NB4 (cell line): ENCODE results near the gene P3H3.

Experiments
- CTCF ChIP-seq: IDR thresholded peaks from one replicate; pipeline ENCODE4 v1.5.1; 2012; ENCODE audit warnings: low read depth, low read length
- MAX ChIP-seq: IDR thresholded peaks from 2 replicates; pipeline ENCODE4 v1.6.1; 2011; ENCODE audit warnings: low read depth, low read length
- MYC ChIP-seq: IDR thresholded peaks from 2 replicates; pipeline ENCODE4 v1.6.1; 2011; ENCODE audit warnings: low read depth, low read length
- POLR2A ChIP-seq: IDR thresholded peaks from 2 replicates; pipeline ENCODE4 v1.6.1; 2011; ENCODE audit warnings: mild to moderate bottlenecking; ENCODE audit not compliant: insufficient read length; ENCODE audit errors: extremely low read depth

GRCh38 chr12:6818222-6818621 is 10.0 kb upstream of the P3H3 start:
- no peak for TF ChIP-seq CTCF
- TF ChIP-seq POLR2A, result no peak
- no peak for TF ChIP-seq MYC
- TF ChIP-seq MAX, result no peak
